ENCODE measurements around the gene CST2.

DNA sequence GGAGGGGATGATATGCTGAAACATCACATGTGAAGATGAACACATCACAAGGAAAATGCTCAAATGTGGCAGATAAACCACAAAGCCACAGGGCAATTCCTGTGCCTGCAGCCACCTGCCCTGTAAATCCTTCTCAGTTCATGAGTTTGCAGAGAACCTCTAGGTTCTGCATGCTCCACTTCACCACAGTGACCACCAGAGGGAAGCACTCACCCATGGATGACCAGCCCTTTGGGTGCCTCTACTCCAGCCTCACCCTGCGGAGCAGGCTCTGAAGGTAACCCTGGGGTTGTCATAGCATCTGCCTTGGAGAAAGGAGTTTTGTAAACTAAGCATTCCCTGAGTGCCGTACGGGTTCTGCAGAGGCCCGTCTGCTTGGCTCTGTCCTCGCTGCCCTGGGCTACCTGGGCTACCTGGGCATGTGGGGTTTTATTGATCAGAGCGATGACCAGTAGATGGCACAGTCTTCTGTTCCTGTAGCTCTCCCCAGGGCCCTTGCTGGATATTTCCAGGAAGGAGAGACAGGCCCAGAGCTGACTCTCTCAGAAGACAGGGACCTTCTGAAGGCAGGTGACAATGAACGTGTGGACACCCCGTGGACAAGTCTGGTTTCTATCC is 44.1 kb downstream of the CST2 start:
- TF ChIP-seq CTCF (IDR thresholded peaks at IDR 0.05): peak; percentile 64
- no peak for TF ChIP-seq EZH2 (IDR thresholded peaks at IDR 0.05)
- TF ChIP-seq EZH2phosphoT487 (IDR thresholded peaks at IDR 0.05): no peak

Measured in neural progenitor cell (in vitro differentiated cells).